ENCODE data around the gene ACHE.
"Not testable (repeated sequence)": the region's sequence is repeated elsewhere in the genome, so short reads cannot be mapped to it uniquely, and the experiment has no call there.

Gene ACHE

DNA sequence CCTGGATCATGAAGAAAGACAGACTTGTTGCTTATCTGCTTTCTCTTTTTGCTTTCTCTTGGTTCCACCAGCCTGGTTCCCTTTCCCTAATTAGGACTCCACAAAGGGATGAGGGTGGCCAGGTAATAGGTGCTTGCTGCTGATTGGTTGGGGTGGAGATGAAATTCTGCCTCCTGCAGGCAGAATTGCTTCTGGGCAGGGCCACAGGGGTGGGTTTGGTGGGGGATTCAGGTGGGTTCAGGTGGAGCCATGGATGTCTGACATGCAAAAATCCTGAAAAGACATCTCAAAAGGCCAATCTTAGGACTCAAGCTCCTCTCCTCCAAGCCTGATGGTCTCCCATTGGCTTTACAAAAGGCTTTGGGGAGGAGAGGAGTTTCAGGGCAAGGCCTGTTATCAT is 25.4 kb upstream of the ACHE start:
- TF ChIP-seq CTCF (conservative IDR thresholded peaks at IDR 0.05), result no peak

DNA sequence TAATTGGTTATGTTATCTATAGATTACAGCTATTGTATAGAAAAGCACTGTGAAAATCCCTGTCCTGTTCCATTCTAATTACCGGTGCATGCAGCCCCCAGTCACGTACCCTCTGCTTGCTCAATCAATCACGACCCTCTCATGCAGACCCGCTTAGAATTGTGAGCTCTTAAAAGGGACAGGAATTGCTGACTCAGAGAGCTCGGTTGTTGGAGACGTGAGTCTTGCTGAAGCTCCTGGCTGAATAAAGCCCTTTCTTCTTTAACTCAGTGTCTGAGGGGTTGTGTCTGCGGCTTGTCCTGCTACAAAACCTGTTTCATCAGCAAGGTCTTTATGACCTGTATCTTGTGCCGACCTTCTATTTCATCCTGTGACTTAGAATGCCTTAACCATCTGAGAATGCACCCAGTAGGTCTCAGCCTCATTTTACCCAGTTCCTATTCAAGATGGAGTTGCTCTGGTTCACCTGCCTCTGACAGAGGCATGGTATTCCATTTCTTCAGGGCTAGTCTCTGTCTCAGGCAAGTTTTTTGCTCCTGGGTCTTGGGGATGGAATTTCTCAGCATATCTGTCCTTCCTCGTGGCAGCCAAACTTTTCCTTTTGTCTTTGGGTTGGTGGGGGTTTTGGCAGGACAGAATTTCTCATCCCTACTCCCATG is 24.2 kb upstream of the ACHE start:
- H3K27ac ChIP-seq, result not testable (repeated sequence)

More for the DNA sequence above, 25.4 kb upstream of the ACHE start:
- no peak overlapping the region for H3K27ac ChIP-seq

DNA sequence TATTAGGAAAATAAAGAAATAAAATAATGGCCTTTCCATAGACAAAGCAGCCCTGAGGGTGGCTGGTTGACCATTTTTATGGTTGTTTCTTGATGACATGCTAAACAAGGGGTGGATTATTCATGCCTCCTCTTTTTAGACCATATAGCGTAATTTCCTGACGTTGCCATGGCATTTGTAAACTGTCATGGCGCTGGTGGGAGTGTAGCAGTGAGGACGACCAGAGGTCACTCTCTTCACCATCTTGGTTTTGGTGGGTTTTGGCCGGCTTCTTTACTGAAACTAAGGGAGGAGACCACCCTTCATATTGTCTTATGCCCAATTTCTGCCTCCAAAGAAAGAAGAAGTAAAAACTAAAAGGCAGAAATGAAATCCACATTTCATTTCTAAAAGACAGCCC is 23.6 kb upstream of the ACHE start:
- not testable (repeated sequence) for H3K27ac ChIP-seq

- TF ChIP-seq CTCF (conservative IDR thresholded peaks at IDR 0.05), result no peak
- H3K27ac ChIP-seq, result no peak overlapping the region
Measured at GRCh38 chr7:100914879-100915447, 19.3 kb upstream of the ACHE start.

DNA sequence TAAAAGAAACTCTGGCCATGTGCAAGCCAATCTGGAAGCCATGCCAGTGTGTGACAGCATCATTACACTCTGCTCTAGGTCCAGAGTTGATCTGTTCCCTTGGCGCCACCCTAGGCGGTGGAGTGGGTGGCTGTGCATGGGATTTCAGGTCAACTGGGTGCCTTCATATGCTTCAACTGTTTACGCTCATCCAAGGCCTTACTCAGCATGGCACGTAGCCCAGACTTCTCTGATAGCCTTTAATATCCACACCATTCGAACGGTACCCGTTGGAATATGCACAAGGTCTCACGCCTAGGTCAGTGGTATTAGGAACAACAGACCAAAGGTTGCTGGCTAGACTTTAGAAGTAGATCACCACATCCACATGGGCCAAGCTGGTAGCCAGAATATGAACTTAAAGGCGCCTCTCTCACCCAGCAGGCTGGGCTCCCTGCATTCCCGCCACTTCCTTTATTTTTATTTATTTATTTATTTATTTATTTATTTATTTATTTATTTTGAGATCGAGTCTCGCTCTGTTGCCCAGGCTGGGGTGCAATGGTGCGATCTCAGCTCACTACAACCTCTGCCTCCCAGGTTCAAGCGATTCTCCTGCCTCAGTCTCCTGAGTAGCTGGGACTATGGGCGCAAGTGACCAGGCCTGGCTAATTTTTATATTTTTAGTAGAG is 18.7 kb upstream of the ACHE start:
- H3K27ac ChIP-seq, result no peak overlapping the region
- TF ChIP-seq CTCF (conservative IDR thresholded peaks at IDR 0.05), result no peak

GRCh38 chr7:100911484-100911883 is 15.8 kb upstream of the ACHE start:
- H3K27ac ChIP-seq, result no peak overlapping the region
- TF ChIP-seq CTCF (conservative IDR thresholded peaks at IDR 0.05), result no peak

- not testable (repeated sequence) for H3K27ac ChIP-seq
Measured at GRCh38 chr7:100910443-100910842, 14.8 kb upstream of the ACHE start.

DNA sequence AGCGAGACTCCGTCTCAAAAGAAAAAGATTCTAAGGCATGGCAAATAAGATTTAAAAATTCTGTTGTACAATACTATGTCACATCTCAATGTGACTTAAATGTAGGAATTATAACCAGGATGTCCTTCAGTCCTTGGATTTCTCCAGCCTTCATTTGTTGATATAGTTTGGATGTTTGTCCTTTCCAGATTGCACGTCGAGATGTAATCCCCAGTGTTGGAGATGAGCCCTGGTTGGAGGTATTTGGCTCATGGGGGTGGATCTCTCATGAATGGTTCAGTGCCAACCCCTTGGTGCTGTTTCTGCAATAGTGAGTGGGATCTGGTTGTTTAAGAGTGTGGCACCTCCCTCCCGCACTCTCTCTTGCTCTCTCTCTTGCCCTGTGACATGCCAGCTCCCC is 12.8 kb upstream of the ACHE start:
- TF ChIP-seq CTCF (conservative IDR thresholded peaks at IDR 0.05), result no peak
- no peak overlapping the region for H3K27ac ChIP-seq

DNA sequence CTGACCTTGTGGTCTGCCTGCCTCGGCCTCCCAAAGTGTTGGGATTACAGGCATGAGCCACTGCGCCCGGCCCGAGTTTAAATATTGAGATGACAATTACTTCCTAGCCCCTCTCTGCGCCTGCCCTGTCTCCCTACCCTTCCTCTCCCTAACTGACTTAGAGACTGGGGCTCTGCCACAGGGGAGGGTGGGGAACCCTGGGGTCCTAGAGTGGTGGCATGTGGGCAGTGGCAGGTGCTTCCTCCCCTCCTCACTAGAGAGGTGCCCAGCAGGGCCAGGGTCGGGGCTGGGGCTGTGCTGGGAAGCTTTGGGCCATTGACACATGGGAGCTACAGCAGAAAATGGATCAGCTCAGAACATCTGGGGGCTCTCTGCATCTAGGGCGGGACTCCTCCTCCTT is 7.0 kb upstream of the ACHE start:
- no peak overlapping the region for H3K27ac ChIP-seq
- no peak for TF ChIP-seq CTCF (conservative IDR thresholded peaks at IDR 0.05)
